Kidney epithelial cell (primary cell): ENCODE measurements around the gene NRSN2. TPM values are rescaled to one million over a fixed set of nuclear protein-coding genes. Genes with fewer than 3 reads are reported as not detected.

ENCODE experiments used
- DNase-seq: peaks from one replicate; pipeline ENCODE4 v3.0.0-alpha.2; 2010; ENCODE audit warnings: low read depth
- H3K27me3 ChIP-seq: 2 replicates; pipeline ENCODE4 v1.6.0; 2011; ENCODE audit warnings: low read length; ENCODE audit not compliant: control insufficient read depth, insufficient read depth
- H3K36me3 ChIP-seq: 2 replicates; pipeline ENCODE4 v1.5.1; 2011; ENCODE audit warnings: low read length; ENCODE audit not compliant: control insufficient read depth, insufficient read depth
- H3K4me3 ChIP-seq: 2 replicates; pipeline ENCODE4 v1.5.1; 2011; ENCODE audit warnings: low read depth, mild to moderate bottlenecking, control low read depth, low read length
- CTCF ChIP-seq: IDR thresholded peaks from 2 replicates; pipeline ENCODE4 v1.5.1; 2011; ENCODE audit warnings: mild to moderate bottlenecking, moderate library complexity, low read length, control low read depth, inconsistent platforms; ENCODE audit not compliant: insufficient read depth, poor library complexity, severe bottlenecking
- total RNA-seq: library from RNA; depleted of rRNA; stranded (reverse); fragments of >200 nt; gene quantifications from 2 replicates; pipeline ENCODE4 v1.2.3, GENCODE V29; 2015

Gene NRSN2
- total RNA-seq, 1 donor from 2014 or later = 36.9 TPM

GRCh38 chr20:378961-379336 is 32.0 kb downstream of the NRSN2 start:
- TF ChIP-seq CTCF = no peak
- Histone ChIP-seq H3K27me3 (no peaks in the 10 kb centered on the region), H3K4me3 (no peak overlapping the region), H3K36me3 (no peaks in the 10 kb centered on the region)
- no peak for DNase-seq

- peak; percentile 25 for TF ChIP-seq CTCF
- Histone ChIP-seq H3K27me3 (no peaks in the 10 kb centered on the region), H3K36me3 (no peaks in the 10 kb centered on the region), H3K4me3 (peak overlapping the region; percentile 89)
- DNase-seq = no peak
These were observed 34.1 kb downstream of the NRSN2 start for GRCh38 chr20:380763-381580.

- H3K27me3 ChIP-seq = no peaks in the 10 kb centered on the region
- peak overlapping the region; percentile 89 for H3K4me3 ChIP-seq
- no peak for TF ChIP-seq CTCF
- no peaks in the 10 kb centered on the region for H3K36me3 ChIP-seq
- DNase-seq = no peak
These were observed 34.8 kb downstream of the NRSN2 start for GRCh38 chr20:381581-382290.

- TF ChIP-seq CTCF = no peak
- DNase-seq = no peak
- Histone ChIP-seq H3K36me3 (no peaks in the 10 kb centered on the region), H3K4me3 (peak overlapping the region; percentile 89), H3K27me3 (no peaks in the 10 kb centered on the region)
These were observed 35.6 kb downstream of the NRSN2 start for GRCh38 chr20:382291-383115.

- H3K4me3 ChIP-seq = no peak overlapping the region
These were observed 37.0 kb downstream of the NRSN2 start for GRCh38 chr20:383889-384288.

More at GRCh38 chr20:383889-384288, 37.0 kb downstream of the NRSN2 start:
- H3K36me3 ChIP-seq = peaks cover 5% of the 10 kb centered on the region
- H3K27me3 ChIP-seq = no peaks in the 10 kb centered on the region
- DNase-seq = no peak
- TF ChIP-seq CTCF = no peak
